ENCODE results near the gene WDR82. TPM values are rescaled to one million over a fixed set of nuclear protein-coding genes. Genes with fewer than 3 reads are reported as not detected.
"Not testable (repeated sequence)": the region's sequence is repeated elsewhere in the genome, so short reads cannot be mapped to it uniquely, and the experiment has no call there.

WDR82 gene
- total and polyA plus RNA-seq, 4 donors = 27.9 to 72.4 (median 44.9) TPM

DNA sequence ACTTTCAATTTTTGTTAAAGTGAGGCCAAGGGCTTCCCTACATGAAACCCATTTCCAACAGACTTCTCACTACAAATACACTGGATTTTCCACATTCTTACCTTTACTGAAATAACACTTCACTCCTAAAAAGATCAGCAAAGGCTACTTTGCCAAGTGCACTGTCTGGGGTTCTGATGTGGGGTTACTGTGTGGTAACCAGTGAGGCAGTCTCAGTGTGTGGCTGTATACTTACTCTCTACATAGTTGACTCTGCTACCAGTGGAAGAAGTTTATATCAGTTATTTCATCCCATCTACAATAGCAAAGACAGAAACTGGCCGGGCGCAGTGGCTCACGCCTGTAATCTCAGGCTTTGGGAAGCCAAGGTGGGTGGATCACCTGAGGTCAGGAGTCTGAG, 5.6 kb downstream of the WDR82 start:
- H3K4me3 ChIP-seq (ENCODE audit: low read length in 2 of 2) = no peak overlapping the region
- DNase-seq (no peak), ATAC-seq (ENCODE audit: low FRiP score) (no peak)
- H3K36me3 ChIP-seq (ENCODE audit: control insufficient read depth in 1 of 2, insufficient read depth in 2 of 2, low read length in 1 of 2) = peaks cover 0 to 5% of the 10 kb centered on the region in 2 donors
- H3K9me3 ChIP-seq (ENCODE audit: control insufficient read depth, low read length) = no peaks in the 10 kb centered on the region
- 60 to 75% methylated on average over 3 of the region's 3 CpGs for WGBS, 2 donors
- peaks cover 0 to 8% of the 10 kb centered on the region in 2 donors for H3K4me1 ChIP-seq (ENCODE audit: control insufficient read depth in 1 of 2, insufficient read depth in 2 of 2, low read length in 2 of 2)
- intact Hi-C loops (cut with DNase I) = no loop called here
- no peak overlapping the region for H3K27ac ChIP-seq (ENCODE audit: low read depth in 1 of 2, low read length in 2 of 2)
- no peaks in the 10 kb centered on the region for H3K27me3 ChIP-seq (ENCODE audit: control insufficient read depth in 1 of 2, insufficient read depth in 2 of 2, low read length in 1 of 2)

DNA sequence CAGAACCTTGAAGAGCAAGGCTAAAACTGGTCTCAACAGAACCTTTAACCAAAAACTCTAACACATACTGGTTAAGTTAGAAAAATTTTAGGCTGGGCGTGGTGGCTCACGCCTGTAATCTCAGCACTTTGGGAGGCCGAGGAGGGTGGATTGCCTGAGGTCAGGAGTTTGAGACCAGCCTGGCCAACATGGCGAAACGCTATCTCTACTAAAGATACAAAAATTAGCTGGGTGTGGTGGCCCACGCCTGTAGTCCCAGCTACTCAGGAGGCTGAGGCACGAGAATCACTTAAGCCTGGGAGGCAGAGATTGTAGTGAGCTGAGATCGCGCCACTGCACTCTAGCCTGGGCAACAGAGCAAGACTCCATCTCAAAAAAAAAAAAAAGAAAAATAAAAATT, 6.3 kb downstream of the WDR82 start:
- H3K4me3 ChIP-seq (ENCODE audit: low read length in 2 of 2); DNase-seq; H3K36me3 ChIP-seq (ENCODE audit: control insufficient read depth in 1 of 2, insufficient read depth in 2 of 2, low read length in 1 of 2); H3K9me3 ChIP-seq (ENCODE audit: control insufficient read depth, low read length); H3K27me3 ChIP-seq (ENCODE audit: control insufficient read depth in 1 of 2, insufficient read depth in 2 of 2, low read length in 1 of 2); H3K27ac ChIP-seq (ENCODE audit: low read depth in 1 of 2, low read length in 2 of 2); intact Hi-C loops (cut with DNase I); H3K4me1 ChIP-seq (ENCODE audit: control insufficient read depth in 1 of 2, insufficient read depth in 2 of 2, low read length in 2 of 2); ATAC-seq (ENCODE audit: low FRiP score): not testable (repeated sequence)
- 94 to 97% methylated on average over 9 of the region's 9 CpGs for WGBS, 2 donors

DNA sequence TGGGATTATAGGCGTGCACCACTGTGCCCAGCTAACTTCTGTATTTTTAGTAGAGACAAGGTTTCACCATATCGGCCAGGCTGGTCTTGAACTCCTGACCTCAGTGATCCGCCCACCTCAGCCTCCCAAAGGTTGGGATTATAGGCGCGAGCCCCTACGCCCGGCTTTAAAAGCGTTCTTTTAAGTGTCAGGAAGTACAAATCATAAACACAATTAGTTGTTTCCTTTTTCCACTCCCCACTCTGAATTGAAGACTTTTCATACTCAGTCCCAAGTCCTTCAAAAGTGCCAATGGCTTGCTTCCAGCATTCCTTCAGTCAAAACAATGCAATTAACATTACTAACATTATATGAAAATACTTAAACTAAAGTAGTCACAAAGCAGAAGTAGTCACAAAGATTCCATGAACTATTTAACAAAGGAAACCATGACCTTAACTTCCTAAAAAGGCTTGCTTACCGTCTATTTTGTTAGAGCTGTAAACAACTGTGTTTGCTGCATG, 8.1 kb downstream of the WDR82 start:
- intact Hi-C loops (cut with DNase I) = no loop called here
- peaks cover 0 to 5% of the 10 kb centered on the region in 2 donors for H3K36me3 ChIP-seq (ENCODE audit: control insufficient read depth in 1 of 2, insufficient read depth in 2 of 2, low read length in 1 of 2)
- no peak overlapping the region for H3K27ac ChIP-seq (ENCODE audit: low read depth in 1 of 2, low read length in 2 of 2)
- H3K9me3 ChIP-seq (ENCODE audit: control insufficient read depth, low read length) = no peaks in the 10 kb centered on the region
- DNase-seq (no peak), ATAC-seq (ENCODE audit: low FRiP score) (no peak)
- peaks cover 0 to 6% of the 10 kb centered on the region in 2 donors for H3K4me1 ChIP-seq (ENCODE audit: control insufficient read depth in 1 of 2, insufficient read depth in 2 of 2, low read length in 2 of 2)
- no peaks in the 10 kb centered on the region for H3K27me3 ChIP-seq (ENCODE audit: control insufficient read depth in 1 of 2, insufficient read depth in 2 of 2, low read length in 1 of 2)
- H3K4me3 ChIP-seq (ENCODE audit: low read length in 2 of 2) = no peak overlapping the region
- 53 to 59% methylated on average over 9 of the region's 9 CpGs for WGBS, 2 donors

DNA sequence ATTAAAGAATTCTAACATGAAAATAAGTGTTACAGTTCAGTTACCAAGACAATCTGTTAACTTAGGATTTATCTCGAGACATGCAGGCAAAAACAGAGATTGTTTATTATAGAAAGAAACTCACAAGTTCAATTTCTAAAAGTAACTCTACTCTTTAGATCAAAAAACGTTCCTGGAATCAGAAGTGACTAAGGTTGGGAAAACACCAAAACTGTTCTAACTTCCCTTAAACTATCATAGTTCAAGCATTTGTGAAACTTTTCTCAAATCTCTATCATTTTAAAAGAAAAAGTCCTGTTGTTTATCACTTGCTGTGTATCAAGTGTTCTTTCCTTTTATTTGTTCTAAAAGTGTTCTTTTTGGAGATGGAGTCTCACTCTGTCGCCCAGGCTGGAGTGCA, 8.7 kb downstream of the WDR82 start:
- H3K27me3 ChIP-seq (ENCODE audit: control insufficient read depth in 1 of 2, insufficient read depth in 2 of 2, low read length in 1 of 2) = no peaks in the 10 kb centered on the region
- H3K4me1 ChIP-seq (ENCODE audit: control insufficient read depth in 1 of 2, insufficient read depth in 2 of 2, low read length in 2 of 2) = peaks cover 0 to 6% of the 10 kb centered on the region in 2 donors
- H3K27ac ChIP-seq (ENCODE audit: low read depth in 1 of 2, low read length in 2 of 2) = no peak overlapping the region
- intact Hi-C loops (cut with DNase I) = no loop called here
- WGBS, 2 donors = 16 to 34% methylated on average over 3 of the region's 3 CpGs
- peaks cover 0 to 5% of the 10 kb centered on the region in 2 donors for H3K36me3 ChIP-seq (ENCODE audit: control insufficient read depth in 1 of 2, insufficient read depth in 2 of 2, low read length in 1 of 2)
- no peak for DNase-seq
- ATAC-seq (ENCODE audit: low FRiP score) = no peak
- H3K9me3 ChIP-seq (ENCODE audit: control insufficient read depth, low read length) = no peaks in the 10 kb centered on the region
- no peak overlapping the region for H3K4me3 ChIP-seq (ENCODE audit: low read length in 2 of 2)

DNA sequence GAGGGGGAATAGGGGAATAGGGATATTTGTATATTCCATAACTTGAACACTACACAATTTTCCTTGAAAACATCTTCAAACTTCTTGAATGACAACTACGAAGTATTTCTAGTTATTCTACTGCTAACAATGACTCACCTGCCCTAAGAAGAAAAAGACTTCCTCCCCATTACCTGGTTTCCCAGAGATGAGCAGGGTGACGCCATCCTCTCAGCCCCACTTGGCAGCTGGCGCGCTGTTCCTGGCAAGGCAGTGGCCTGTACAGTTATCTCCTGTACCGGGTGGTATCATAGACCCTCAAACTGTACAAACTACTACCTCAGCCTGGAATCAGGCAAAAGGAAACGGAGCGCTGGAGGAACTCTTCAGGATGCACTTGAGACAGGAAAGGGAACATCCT, 10.4 kb downstream of the WDR82 start:
- Histone ChIP-seq H3K4me3 (ENCODE audit: low read length in 2 of 2) (no peak overlapping the region), H3K27me3 (ENCODE audit: control insufficient read depth in 1 of 2, insufficient read depth in 2 of 2, low read length in 1 of 2) (no peaks in the 10 kb centered on the region), H3K9me3 (ENCODE audit: control insufficient read depth, low read length) (no peaks in the 10 kb centered on the region), H3K4me1 (ENCODE audit: control insufficient read depth in 1 of 2, insufficient read depth in 2 of 2, low read length in 2 of 2) (peaks cover 0 to 6% of the 10 kb centered on the region in 2 donors), H3K27ac (ENCODE audit: low read depth in 1 of 2, low read length in 2 of 2) (no peak overlapping the region), H3K36me3 (ENCODE audit: control insufficient read depth in 1 of 2, insufficient read depth in 2 of 2, low read length in 1 of 2) (peaks cover 0 to 4% of the 10 kb centered on the region in 2 donors)
- DNase-seq (no peak), ATAC-seq (ENCODE audit: low FRiP score) (no peak)
- 87 to 88% methylated on average over 7 of the region's 7 CpGs for WGBS, 2 donors
- intact Hi-C loops (cut with DNase I) = no loop called here

DNA sequence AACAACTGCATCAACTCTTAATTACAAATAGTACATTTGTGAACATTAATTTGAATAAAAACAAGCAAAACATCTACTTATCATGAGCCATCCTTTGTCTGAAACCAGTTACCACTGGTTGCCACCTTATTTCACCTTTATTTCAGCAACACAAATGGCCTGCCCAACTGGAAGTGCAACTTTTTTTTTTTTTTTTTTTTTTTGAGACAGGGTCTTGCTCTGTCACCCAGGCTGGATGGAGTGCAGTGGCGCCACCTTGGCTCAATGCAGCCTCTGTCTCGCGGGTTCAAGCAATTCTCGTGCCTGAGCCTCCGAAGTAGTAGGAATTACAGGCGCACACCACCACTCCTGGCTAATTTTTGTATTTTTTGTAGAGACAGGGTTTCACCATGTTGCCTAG, 13.1 kb downstream of the WDR82 start:
- DNase-seq (no peak), ATAC-seq (ENCODE audit: low FRiP score) (no peak)
- Histone ChIP-seq H3K4me1 (ENCODE audit: control insufficient read depth in 1 of 2, insufficient read depth in 2 of 2, low read length in 2 of 2) (peaks cover 0 to 3% of the 10 kb centered on the region in 2 donors), H3K36me3 (ENCODE audit: control insufficient read depth in 1 of 2, insufficient read depth in 2 of 2, low read length in 1 of 2) (peaks cover 0 to 7% of the 10 kb centered on the region in 2 donors), H3K27me3 (ENCODE audit: control insufficient read depth in 1 of 2, insufficient read depth in 2 of 2, low read length in 1 of 2) (no peaks in the 10 kb centered on the region), H3K27ac (ENCODE audit: low read depth in 1 of 2, low read length in 2 of 2) (no peak overlapping the region), H3K4me3 (ENCODE audit: low read length in 2 of 2) (no peak overlapping the region), H3K9me3 (ENCODE audit: control insufficient read depth, low read length) (no peaks in the 10 kb centered on the region)
- intact Hi-C loops (cut with DNase I) = no loop called here
- 93% methylated on average over 6 of the region's 6 CpGs for WGBS, 2 donors

DNA sequence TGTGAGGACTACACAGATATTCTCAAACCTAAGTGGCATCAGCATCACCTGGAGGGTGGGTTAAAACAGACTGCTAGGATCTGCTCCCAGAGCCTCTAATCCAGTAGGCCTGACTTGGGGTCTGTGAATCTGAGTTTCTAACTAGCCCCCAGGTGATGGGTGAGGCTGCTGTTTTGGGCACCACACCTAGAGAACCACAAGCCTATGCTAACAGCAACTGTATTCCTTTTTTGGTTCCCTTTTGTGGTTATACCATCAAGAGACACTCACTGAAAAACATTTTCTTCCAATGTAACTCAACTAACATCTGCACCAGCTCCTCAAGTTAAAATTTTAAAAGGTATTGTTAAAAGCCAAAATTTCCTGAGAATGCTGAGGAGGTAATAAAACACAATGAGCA, 16.0 kb downstream of the WDR82 start:
- no peak overlapping the region for H3K4me3 ChIP-seq (ENCODE audit: low read length in 2 of 2)
- H3K27ac ChIP-seq (ENCODE audit: low read depth in 1 of 2, low read length in 2 of 2) = no peak overlapping the region
- H3K36me3 ChIP-seq (ENCODE audit: control insufficient read depth in 1 of 2, insufficient read depth in 2 of 2, low read length in 1 of 2) = peaks cover 8 to 10% of the 10 kb centered on the region in 2 donors
- H3K4me1 ChIP-seq (ENCODE audit: control insufficient read depth in 1 of 2, insufficient read depth in 2 of 2, low read length in 2 of 2) = no peaks in the 10 kb centered on the region
- DNase-seq (no peak), ATAC-seq (ENCODE audit: low FRiP score) (no peak)
- H3K9me3 ChIP-seq (ENCODE audit: control insufficient read depth, low read length) = no peaks in the 10 kb centered on the region
- intact Hi-C loops (cut with DNase I) = no loop called here
- no peaks in the 10 kb centered on the region for H3K27me3 ChIP-seq (ENCODE audit: control insufficient read depth in 1 of 2, insufficient read depth in 2 of 2, low read length in 1 of 2)

DNA sequence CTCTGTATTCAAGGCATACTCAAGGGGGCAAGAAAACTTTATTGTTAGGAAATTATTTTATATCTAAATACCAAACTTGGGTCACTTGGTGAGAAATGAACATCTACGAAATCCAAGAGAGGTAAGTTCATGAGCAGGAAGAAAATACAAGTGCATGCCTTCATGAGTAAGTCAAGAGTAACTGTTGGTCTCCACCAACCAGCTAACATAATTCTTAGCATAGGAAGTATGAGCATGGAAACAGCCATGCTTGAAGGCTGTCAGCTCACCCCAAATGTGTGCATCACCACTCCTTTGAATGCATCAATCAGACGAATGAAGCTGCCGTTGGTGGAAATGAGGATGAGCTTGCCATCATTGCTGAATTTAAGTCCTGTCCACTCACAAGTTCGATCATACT, 19.0 kb downstream of the WDR82 start:
- DNase-seq = no peak
- Histone ChIP-seq H3K27me3 (ENCODE audit: control insufficient read depth in 1 of 2, insufficient read depth in 2 of 2, low read length in 1 of 2) (no peaks in the 10 kb centered on the region), H3K9me3 (ENCODE audit: control insufficient read depth, low read length) (no peaks in the 10 kb centered on the region), H3K4me1 (ENCODE audit: control insufficient read depth in 1 of 2, insufficient read depth in 2 of 2, low read length in 2 of 2) (no peaks in the 10 kb centered on the region), H3K27ac (ENCODE audit: low read depth in 1 of 2, low read length in 2 of 2) (no peak overlapping the region), H3K36me3 (ENCODE audit: control insufficient read depth in 1 of 2, insufficient read depth in 2 of 2, low read length in 1 of 2) (peaks cover 10 to 12% of the 10 kb centered on the region in 2 donors), H3K4me3 (ENCODE audit: low read length in 2 of 2) (no peak overlapping the region)
- 83 to 88% methylated on average over 4 of the region's 4 CpGs for WGBS, 2 donors
- ATAC-seq (ENCODE audit: low FRiP score) = no peak
- intact Hi-C loops (cut with DNase I) = no loop called here

DNA sequence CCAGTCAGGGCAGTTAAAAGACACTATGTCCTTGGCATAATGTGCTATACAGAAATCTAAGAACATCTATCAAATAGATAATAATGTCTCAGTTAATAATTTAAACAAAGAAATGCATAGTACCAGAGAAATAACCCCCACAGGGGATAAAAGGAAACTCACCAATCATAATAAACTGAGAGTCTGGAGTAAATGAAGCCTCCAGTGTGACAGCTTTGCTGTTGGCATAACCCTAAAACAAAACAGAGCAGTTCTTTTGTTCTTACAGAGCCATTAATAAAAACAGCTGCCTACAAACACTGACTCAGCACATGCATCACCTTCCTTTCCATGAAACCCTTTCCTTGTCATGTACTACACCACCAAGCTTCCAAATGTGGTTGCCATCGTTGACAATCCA, 19.4 kb downstream of the WDR82 start:
- H3K27ac ChIP-seq (ENCODE audit: low read depth in 1 of 2, low read length in 2 of 2) = no peak overlapping the region
- intact Hi-C loops (cut with DNase I) = no loop called here
- H3K4me1 ChIP-seq (ENCODE audit: control insufficient read depth in 1 of 2, insufficient read depth in 2 of 2, low read length in 2 of 2) = no peaks in the 10 kb centered on the region
- H3K9me3 ChIP-seq (ENCODE audit: control insufficient read depth, low read length) = no peaks in the 10 kb centered on the region
- peaks cover 10 to 12% of the 10 kb centered on the region in 2 donors for H3K36me3 ChIP-seq (ENCODE audit: control insufficient read depth in 1 of 2, insufficient read depth in 2 of 2, low read length in 1 of 2)
- no peak for DNase-seq
- no peak for ATAC-seq (ENCODE audit: low FRiP score)
- H3K4me3 ChIP-seq (ENCODE audit: low read length in 2 of 2) = no peak overlapping the region
- 71 to 74% methylated on average over 1 of the region's 1 CpG for WGBS, 2 donors
- H3K27me3 ChIP-seq (ENCODE audit: control insufficient read depth in 1 of 2, insufficient read depth in 2 of 2, low read length in 1 of 2) = no peaks in the 10 kb centered on the region
